GM12864 (cell line): Measurements from ENCODE around the gene MYO7A.

Source experiments
- DNase-seq: peaks from one replicate; pipeline ENCODE4 v3.0.0-alpha.2; 2011; ENCODE audit warnings: low read depth
- H3K4me3 ChIP-seq: 2 replicates; pipeline ENCODE4 v1.5.1; 2011; ENCODE audit warnings: mild to moderate bottlenecking, low read depth, low read length, control low read depth
- TF ChIP-seq, protein P1 (sequence below): IDR thresholded peaks from 2 replicates; pipeline ENCODE4 v1.5.1; 2011; ENCODE audit warnings: low read depth, mild to moderate bottlenecking, moderate library complexity, low read length, control low read depth, inconsistent platforms; ENCODE audit errors: missing control alignments

MYO7A gene

DNA sequence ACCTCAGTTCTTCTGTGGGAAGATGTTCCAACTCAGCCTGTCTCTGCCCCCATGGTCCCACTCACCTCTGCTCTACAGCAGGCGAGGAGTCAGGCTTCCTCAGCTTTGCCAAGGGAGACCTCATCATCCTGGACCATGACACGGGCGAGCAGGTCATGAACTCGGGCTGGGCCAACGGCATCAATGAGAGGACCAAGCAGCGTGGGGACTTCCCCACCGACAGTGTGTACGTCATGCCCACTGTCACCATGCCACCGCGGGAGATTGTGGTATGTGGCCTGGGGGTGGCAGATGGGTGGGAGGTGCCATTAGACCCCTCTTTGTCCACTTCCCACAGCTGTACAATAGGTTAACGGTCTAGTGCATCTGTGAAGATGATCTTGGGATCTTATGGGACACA lies 73.3 kb downstream of the MYO7A start:
- no peak for DNase-seq
- TF ChIP-seq, protein P1, sequence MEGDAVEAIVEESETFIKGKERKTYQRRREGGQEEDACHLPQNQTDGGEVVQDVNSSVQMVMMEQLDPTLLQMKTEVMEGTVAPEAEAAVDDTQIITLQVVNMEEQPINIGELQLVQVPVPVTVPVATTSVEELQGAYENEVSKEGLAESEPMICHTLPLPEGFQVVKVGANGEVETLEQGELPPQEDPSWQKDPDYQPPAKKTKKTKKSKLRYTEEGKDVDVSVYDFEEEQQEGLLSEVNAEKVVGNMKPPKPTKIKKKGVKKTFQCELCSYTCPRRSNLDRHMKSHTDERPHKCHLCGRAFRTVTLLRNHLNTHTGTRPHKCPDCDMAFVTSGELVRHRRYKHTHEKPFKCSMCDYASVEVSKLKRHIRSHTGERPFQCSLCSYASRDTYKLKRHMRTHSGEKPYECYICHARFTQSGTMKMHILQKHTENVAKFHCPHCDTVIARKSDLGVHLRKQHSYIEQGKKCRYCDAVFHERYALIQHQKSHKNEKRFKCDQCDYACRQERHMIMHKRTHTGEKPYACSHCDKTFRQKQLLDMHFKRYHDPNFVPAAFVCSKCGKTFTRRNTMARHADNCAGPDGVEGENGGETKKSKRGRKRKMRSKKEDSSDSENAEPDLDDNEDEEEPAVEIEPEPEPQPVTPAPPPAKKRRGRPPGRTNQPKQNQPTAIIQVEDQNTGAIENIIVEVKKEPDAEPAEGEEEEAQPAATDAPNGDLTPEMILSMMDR: no peak
- no peak overlapping the region for H3K4me3 ChIP-seq

DNA sequence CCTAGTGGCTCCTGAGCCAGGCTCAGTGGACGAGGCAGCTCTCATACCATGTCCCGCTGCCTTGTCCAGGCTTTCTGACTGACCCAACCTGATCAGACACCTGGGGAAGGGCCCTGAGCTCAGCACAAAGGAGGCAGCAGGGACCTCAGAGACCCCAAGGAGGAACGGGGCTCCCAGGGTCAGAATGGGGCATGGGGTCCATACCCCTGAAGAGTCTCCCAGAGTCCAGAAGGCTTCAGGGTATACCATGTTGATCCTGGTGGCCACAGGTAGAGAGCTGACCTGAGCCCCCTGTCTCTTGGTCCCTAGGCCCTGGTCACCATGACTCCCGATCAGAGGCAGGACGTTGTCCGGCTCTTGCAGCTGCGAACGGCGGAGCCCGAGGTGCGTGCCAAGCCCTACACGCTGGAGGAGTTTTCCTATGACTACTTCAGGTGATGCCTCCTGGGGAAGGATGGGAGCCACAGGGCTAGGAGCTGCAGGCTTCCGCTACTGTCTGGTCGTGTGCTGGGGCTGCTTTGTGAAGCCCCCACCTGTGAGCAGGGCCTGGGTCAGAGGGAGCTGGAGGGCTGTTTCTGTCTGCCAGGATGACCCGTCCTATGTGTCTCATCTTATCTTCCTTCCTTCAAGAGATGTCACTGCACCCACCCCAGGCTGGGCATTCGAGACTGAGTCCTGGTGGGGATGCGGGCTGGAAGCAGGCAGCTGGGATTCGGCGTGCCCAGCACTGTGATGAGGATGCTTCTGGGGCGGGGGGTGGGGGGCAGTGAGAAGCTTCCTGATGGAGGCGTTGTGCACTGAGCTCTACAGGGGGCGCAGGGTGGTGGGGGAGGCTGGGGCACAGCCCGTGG lies 74.2 kb downstream of the MYO7A start:
- TF ChIP-seq, protein P1: no peak
- no peak overlapping the region for H3K4me3 ChIP-seq
- DNase-seq: no peak

DNA sequence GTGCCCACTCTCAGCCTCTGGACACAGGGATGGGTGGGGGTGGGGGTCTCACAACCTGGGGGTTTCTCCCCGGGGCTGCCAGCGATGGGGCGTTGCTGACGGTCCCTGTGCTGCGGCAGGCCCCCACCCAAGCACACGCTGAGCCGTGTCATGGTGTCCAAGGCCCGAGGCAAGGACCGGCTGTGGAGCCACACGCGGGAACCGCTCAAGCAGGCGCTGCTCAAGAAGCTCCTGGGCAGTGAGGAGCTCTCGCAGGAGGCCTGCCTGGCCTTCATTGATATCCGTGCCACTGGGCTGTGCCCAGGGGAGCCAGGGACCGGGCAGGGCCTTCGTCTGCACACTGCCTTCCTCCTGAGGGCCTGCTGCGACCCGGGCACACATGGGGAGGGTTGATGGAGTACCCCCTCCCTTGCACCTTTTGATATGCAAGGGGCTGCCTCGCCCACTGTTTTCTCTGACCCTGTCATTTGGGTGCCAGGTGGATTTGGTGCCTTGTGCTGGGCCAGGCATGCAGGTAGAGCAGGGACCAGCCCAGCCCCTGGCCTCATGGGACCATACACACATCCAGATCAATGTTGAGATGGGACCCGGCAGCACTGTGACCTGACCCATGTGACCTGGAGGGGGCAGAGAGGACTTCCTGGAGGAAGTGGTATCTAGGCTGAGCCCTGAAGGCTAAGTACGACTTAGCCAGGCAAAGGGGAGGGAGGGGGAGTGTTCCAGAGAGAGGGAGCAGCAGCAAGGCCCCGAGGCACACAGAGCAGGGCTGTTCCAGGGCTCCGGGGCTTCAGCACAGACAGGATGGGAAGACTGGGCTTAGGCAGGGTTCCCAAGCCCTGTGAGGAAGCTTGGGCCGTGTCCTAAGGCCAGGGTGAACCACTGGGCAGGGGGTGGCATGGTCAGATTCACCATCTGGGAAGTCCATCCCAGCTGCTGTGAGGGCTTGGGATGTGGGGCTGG lies 75.2 kb downstream of the MYO7A start:
- TF ChIP-seq, protein P1: no peak
- no peak for DNase-seq
- H3K4me3 ChIP-seq: no peak overlapping the region

DNA sequence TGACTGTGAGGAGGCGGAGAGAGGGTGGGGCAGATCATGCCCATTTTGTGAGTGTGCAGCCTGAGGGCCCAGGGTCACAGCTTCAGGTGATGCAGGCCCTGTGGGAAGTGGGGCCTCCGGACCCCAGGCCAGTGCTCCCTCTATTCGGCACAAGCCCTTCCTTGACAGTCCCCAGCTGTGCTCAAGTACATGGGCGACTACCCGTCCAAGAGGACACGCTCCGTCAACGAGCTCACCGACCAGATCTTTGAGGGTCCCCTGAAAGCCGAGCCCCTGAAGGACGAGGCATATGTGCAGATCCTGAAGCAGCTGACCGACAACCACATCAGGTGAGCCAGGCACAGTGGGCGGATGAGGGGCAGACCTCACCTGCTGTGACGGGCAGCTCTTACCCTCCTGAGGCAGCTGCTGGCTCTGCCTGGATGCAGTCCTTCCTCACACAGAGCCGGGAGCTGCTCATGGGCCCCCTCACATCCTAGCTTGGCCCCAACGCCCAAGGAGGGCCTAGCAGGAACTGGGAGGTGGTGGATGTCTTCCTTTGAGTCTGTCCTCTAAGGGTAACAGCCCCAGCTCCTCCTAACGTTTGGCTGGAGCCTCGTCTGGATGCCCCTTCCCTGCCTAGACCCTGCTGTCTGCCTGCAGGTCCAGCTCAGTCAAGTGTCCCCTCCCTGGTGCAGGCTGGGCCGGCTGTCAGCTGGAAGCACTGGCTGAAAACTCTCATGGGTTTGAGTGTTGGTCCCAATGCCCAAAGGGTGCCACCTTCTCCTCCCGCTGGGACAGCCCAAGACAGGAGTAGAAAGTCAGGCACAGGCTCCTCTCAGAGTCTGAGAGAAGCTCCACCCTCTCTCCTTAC lies 76.1 kb downstream of the MYO7A start:
- H3K4me3 ChIP-seq: no peak overlapping the region
- no peak for DNase-seq
- TF ChIP-seq, protein P1: no peak

DNA sequence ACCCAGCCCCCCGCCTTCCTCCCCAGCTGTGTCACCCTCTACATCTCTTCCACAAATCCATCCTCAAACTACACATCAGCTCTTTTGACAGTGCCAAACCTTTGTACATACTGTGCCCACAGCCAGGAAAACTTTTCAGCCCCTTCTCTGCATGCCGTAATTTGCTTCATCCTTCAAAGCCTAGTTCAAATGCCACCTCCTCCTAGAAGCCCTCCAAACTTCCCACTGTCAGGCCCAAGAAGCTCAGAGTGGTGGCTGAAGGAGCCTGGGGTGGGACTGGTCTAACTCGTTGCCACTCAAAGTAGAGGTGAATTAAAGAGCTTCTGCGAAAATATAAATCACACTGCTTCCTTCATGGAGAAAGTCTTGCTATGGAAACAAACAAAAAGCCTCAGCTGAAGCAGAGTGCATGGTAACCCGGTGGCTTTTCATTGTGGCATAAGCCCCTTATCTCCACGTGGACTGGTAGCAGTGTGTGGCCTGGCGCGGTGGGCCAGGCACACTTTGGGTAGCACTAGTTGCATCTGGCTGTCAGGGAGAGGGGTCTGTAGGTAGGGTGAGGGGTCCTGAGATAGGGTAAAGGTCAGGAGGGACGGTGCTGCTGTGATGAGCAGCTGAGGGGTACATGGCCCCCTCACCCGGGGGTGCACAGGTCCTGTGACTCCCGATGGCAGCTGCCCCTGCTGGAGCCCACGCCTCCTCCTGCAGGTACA lies 76.9 kb downstream of the MYO7A start:
- DNase-seq: no peak
- TF ChIP-seq, protein P1: no peak
- no peak overlapping the region for H3K4me3 ChIP-seq
